Stimulated activated CD4-positive, alpha-beta T cell treated with anti-CD3 and anti-CD28 coated beads, Interleukin-1b, Interleukin-23, amount 100 ng/mL, for 48 hours (primary cell): ENCODE results near the gene WNT7A.

Experiments
- DNase-seq: peaks from one replicate; pipeline ENCODE4 v3.0.0-alpha.2; 2020

WNT7A gene

DNA sequence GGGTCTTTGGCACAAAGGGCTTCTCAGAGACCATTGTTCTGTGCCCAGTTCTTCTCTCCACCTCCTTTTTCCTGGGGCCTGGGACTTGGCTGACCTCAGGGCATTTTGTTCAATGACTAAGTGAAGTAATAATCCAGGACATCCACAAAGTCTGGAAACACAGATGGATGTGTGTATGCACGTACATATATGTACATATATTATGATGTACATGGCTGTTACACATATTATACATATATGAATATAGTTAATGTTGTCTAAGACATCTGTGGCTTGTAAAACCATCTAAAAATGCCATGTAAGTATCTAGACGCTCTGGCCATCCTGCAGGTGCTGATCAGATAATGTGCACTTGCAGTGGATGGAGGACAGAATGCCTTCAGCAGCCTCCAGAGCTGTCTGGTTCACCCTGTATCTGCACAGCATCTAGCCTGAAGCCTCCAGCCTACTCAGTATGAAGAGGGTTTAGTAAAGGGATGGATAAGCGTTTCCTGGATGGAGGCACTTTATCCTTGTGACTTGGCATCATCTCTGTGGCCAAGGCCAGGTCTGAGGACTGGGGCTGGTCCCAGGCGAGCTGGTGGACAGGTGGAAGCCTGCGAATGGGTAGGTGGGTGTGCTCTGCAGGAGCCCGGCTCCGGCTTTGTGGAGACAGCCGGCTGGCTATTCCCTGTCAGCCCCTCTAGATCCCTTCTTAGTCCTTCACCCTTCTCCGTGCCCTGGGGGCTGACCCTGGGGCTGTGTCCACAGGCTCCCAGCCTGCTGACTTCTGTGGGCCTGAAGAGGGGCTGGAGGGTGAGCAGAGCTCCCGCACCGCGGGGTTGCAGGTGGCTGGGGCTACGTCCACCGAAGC, 88.4 kb downstream of the WNT7A start:
- DNase-seq = no peak

DNA sequence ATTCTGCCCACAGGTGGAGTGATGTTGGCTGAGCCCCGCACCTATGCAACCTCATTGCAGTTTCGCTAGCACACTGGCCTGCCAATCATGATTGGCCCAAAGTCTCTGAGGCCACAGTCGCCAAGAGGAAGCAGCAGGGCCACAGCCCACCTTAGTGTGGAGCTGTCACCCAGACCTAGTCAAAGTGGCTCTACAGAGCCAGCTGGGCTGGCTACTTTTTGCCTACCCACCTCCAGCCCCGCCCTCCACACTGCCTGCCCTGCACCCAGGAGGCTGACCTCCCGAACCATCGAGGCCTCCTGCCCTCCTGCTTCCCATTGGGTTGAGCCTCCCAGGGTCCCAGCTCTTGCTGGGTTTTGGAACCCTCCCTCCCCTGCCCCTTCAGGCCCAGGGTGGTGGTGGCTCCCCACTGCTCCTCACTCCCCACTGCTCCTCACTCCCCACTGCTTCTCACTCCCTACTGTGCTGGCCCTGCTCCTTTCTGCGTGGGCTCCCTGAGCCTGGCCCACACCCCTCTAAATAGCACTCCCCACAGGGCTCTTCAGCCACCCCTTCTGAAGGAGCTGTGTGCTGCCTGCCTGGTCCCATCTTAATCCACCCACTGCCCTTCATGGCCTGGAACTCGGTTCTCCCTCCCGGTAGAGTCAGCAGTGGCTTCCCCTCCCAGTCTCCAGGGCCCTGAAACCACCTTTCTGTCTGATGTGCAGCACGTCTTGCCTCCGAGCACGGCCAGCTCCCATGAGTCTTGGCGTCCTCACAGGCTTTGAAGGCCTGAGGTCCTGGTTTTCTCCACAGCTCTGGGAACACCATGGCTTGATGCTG, 89.3 kb downstream of the WNT7A start:
- DNase-seq = no peak

DNA sequence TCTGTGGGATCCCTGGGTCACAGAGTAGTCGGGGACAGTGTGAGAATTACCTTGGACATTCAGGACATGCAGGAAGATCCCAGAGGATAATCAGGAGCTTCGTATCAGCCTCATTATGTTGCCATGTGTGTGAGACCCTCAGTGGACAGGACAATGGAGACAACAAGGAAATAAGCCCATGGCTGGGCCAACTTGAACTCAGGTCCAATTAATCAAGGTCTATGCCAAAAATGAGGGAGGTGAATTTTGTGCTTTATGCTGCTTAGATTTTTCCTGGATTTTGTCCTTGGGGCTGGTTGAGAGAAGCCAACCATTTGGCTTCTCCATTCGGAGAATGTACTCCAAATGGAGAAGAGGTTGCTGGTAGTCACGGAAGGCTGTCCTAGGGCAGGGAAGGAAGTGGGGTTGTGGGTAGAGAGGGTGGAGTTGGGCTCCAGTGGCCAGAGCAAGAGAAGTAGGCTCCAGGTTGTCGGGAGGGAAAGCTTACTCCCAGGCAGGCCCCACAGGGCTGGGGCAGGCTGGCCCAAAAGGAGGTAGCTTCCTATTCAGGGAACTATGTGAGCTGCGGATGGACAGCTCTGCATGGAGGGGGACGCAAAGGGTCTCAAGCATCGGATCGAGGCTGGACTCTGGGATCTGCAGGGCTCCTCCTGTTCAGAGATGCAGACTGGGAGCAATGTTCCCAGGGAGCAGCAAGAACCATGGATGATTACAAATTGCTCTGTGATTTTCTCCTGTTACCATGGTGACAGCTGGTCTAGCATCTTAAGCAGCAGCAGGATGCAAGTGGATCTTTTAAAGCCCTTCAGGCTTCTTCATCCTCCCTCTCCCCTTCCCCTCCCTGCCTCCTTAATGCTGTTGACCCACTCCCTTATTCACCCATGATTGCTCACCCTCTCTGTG, 91.1 kb downstream of the WNT7A start:
- no peak for DNase-seq

DNA sequence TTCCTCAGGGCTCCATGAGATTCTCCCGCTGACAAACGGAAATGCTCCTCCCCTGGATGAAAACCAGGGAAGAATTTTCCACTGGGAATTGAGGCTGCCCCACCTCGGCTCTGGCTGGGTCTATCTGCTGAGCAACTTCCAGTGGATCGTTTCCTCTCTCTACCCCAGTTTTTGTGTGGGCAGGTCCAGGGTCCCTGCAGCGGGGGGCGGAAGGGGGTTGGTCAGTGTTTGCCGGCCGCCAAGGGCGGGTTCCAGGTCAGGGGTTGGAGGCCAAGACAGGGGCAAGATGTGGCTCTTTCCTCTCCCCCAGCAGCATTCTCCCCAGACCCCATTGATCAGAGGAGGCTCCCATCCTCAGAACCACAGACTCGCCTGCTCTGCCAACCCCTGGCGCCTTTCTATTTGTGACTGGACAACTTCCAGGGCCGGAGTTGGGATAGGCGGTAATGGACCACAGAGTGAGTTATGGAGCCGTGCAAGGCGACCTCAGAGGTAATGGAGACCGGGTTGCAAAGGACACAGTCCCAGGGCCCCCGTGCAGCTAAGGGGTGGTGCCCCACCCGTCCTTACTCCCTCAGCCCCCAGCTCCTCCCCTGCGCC, 92.2 kb downstream of the WNT7A start:
- DNase-seq = no peak

DNA sequence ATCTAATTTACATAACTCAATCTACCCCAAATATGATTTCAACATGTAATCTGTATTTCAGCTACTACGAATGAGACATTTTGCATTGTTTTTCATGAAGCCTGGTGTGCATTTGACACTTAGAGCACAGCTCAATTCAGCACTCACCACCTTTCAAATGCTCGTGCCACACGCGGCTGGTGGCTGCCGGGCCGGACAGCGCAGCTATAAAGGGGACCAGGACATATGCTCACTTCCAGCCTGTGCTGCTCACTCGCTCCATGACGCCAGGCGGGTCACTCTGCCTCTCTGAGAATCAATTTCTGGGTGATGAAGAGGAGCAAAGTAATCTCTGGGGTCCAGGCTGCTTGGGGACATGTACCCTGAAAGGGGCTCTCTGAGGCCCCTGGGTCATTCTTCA, 93.1 kb downstream of the WNT7A start:
- DNase-seq = no peak

DNA sequence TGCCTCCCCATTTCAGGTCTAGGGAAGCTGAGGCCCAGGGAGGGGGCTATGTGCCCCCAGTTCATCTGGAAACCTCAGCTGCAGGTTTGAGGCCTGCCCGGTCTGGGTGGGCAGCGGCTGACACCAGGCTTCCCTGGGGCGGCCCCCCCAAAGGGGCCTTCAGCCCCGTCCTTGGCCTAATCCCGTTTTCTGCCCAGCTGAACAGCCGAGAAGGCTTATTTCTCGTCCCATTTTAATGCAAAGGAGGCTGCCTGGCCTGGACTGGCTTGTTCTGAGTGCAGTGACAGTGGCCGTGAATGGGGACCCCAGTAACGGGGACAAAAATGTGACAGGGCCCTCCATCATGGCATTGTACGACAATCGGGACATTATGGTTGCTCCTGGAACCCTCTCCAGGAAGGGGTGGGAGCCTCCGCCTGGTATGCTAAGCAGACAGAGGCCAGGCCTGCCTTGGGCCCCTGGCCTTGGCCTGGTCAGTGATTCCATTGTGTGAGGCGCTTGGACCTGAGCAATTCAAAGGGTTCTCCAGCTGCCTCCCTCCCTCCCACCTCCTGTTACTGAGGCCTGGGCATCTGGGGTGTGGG, 93.9 kb downstream of the WNT7A start:
- no peak for DNase-seq

DNA sequence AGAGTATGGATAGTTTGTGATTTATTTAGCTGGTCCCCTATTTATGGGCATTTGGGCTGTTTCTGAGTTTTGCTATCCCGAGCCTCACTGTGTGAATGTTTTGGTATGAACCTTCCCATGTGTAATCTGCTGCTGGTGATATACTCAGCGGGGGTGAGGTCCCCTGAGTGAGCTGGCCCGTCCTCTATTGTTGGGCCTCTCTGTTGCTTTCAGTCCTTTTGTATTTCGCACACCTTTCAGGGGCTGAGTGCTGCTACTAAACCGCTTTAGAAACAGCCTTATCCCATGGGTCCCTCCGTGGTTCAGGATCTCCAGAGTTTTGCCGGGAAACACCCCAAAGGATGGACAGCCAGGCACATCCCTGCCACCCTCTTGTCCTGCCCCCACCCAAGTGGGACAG, 94.5 kb downstream of the WNT7A start:
- DNase-seq = no peak

DNA sequence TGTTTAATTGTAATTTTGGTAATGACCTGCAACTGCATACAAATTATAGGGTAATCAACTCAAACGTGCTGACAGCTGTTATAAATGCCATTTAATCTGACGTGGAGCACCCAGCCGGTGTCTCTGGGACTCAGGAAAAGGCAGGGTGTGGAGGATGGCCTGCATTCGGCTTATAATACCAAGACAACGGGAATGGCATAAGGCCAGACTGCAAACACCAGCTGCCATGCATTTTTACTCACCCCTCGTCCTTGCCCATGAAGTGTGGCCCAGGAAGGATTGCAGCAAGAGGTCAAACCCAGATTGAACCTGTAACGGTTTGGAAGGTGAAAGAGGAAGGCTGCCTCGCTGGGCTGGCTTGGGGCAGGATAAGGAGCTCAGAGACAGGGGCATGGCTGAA, 96.4 kb downstream of the WNT7A start:
- no peak for DNase-seq

DNA sequence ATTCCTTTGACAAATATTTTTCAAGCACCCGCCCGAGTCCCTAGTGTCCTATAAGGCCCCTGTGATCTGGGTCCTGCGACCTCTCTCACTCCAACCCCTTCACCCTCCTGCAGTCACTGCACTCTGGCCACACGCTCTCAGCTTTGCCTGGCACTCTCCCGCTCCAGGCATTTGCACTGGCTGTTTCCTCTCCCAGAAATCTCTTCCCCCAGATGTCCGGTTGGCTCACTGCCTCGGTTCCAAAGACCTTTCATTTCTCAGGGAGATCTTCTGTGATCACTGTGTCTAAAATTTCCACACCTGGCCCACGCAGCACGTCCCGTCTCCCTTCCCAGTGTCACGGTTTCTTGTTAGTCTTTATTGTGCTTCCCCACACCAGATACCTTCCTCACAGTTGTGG, 97.4 kb downstream of the WNT7A start:
- no peak for DNase-seq

DNA sequence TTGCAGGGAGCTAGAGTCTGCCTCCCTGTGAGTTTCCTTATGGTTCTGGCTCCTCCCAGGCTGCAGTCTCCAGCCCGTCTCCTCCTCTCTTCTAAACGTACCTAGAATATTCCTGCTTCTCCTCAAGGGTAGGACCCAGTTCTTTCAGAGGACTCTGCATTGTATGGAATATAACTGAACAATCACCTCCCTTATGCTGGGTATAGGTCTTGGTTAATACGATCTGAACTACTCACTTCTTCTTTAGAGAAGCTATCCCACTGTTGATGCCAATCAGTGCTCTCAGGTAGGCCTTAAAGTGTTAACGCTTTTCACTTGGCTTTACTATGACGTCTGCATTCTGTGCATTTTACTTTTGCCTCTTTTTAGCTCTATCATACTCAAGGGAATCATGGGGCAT, 98.5 kb downstream of the WNT7A start:
- DNase-seq = no peak

DNA sequence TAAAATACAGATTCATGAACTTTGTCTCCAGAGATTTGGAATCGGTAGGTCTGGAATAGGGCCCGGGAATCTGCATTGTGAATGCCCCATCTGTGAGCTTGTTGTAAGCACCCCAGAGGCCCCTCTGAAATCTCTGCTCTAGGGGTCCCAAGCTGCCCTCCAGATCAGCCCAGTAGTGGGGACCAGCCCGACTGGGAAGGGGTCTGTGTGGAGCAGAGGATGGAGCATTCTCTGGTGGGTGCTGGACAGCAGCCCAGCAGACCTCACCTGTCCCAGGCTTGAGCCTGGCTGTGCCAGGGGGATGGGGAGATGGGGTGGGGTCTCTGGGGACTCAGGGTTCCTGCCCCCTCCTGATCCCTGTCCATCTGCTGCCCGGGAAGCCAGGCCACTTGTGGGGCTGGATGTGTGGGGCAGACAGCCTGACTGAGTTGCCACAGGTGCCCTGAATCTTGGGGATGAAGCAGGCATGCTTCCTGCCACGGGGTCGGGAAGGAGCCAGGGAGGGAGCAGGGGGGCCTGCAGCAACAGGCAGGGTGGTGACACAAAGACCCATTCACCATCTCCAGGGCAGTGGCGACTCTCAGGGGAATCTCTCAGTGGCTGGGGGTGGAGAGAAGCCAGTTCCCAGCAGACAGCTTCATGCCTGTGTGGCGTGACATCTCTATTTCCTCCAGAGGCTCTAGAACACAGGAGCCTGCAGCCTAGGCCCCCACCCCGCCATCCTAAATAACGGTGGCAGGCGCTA, 99.3 kb downstream of the WNT7A start:
- no peak for DNase-seq

DNA sequence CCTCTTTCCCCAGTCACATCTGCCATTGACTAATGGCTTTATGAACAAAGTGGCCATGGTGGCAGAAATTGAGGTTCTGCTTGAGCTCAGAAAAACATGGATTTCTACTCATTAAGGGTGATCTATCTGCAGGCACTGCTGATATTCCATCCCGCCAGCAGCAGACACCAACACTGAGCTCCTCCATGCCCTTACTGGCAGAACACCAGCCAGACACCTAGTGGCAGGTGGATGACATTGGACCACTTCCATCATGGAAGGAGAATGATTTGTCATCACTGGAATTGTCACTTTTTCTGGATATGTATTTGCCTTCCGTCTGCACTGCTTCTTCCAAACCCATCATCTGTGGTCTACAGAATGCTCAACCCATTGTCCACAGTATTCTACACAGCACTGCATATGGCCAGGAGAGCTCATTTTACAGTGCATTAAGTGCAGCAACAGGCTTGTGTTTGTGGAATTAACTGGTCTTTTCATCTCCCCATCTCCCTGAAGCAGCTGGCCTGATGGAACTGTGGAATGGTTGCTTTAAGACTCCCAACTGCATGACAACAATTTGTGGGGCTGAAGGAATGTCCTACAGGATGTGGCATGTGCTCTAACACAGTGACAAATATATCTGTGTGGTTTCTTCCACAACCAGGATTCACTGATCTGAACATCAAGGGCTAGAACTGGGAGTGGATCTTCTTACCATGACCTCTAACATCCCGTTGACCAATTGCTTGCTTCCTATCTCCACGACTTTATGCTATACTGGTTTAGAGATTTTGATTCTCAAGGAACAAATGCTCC, 103.4 kb downstream of the WNT7A start:
- no peak for DNase-seq

DNA sequence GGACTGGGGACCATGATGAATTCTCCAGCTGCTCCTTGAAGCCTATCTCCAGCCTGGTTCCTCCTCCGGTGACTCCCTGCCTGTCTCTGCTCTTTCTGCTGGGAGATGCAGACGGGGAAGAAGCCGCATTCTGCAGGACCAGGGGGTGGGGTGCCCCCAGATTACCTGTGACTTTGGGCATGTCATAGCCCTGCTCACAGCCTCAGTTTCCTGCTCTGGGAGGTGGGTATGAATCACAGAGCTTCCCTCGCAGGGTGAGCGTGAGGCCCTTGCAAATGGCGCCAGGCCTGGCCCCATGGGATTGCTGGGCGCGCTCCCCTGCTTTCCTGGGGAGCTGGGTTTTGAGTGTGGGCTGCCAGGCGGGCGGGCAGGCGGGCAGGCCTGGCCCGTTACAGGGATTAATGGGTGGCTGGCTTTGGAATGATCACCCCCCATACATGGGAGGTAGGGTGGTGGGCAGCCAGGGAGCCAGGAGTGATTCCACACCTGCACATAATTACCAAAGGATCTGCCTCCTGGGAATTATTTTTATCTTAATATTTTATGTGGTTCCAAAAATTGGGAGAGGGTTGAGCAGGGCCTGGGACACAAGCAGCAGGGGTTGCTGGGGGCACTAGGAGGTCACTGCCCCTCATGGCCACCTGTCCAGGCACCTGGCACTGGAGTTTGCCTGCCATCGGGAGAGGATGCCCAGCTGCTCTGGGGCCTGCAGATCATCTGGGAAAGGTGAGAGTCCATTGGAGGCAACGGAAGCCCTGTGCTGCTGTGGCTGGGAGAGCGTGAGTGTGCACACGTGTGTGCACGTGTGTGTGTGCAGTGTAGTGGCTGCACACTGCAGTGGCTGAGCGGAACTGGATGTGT, 106.8 kb downstream of the WNT7A start:
- no peak for DNase-seq

DNA sequence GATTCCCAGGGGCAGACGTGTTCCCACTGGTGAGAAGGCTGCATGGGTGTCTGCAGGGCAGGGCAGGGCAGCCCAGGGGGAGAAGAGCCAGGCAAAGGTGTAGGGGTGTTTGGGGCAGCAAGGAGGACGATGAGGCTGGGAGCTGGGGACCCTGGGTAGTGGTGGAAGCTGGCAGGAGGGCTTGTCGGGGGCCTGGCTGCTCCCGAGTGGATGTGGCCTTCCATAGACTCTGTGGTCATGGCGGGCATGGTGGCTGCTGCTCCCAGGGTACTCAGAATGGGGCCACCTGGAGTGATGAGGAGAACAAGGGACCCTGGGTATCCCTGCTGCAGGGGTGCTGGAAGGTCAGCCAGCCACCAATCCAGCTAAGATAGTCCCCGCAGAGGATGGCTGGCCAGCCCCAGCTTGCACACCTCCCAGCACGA, 107.5 kb downstream of the WNT7A start:
- no peak for DNase-seq

DNA sequence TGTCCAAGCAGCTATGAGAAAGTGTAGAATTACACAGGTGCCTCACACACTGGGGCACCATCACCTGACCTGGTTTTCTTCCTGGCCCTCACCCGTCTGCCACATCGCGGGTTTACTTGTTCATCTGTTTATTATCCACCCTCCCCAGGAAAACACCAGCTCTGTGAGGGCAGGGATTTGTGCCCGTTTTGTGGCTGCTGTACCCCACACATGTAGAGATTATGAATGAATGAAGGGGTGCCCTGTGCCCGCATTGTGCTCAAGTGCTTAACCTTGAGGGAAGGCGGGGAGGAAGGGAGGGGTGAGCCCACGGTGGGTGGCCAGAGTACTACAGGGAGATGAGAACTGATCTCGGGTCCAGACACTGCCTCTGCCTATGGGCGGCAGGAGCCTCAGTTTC, 108.4 kb downstream of the WNT7A start:
- DNase-seq = no peak

DNA sequence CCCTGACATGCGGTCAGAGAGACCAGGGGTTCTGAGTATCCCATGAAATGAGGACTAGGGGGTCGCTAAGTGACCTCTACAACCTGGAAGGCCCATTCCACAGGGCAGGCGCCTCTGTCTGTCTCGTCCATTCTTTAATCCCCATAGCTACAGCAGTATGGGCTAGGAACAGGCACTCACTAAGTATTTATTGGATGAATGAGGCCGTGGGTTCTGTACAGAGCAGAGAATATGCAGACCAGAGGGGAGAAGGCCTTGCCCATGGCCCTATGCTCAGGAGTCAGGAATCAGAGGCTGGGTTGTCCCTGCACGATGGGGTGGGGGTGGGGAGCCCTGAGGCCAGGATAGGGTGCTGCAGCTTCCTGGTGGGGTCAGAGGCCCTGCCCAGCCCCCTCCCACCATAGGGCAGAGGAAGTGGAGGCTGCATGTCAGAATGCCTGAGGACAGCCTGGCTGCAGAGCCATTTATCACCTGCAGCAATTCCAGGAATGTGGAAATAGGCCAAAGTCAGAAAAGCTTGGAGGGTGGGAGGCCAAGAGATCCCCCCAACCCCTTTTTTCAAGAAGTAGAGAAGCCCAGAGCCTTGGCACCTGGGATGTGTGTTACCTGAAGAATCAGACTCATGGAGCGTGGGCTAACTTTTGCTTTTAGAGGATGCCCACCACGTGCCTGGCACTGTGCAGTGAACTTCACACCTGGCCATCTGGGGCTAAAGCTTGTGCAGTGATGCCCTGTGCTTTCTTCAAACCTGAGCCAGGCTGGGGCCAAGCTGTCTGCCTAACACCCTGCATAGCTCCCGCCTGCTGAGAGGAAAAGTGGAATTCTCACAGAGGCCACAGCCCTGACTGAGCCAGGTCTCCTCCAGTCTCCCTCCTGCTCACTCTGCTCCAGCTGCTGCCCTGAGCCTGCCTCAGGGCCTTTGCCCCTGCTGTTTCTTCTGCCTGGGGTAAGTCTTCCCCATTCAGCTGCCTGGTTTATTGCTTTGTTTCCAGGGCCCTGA, 109.4 kb downstream of the WNT7A start:
- no peak for DNase-seq

DNA sequence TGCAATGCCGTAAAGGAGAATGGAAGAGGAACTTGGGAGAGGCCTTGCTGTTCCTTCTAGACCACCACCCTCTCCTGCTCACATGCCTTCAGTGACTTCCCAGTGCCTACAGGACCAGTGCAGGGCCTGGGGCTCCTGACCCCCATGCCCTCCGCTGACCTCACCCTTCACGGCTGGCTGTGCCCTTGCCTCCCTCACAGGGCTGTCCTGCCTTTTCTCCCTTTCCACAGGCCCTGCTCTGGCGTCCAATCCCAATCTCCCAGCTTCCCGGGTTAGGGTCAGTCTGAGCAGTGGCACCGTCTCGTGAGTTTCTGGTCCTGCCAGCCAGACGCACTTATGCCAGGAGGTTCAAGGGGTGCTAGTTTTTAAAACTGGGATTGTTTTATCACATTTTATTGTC, 110.4 kb downstream of the WNT7A start:
- DNase-seq = no peak

DNA sequence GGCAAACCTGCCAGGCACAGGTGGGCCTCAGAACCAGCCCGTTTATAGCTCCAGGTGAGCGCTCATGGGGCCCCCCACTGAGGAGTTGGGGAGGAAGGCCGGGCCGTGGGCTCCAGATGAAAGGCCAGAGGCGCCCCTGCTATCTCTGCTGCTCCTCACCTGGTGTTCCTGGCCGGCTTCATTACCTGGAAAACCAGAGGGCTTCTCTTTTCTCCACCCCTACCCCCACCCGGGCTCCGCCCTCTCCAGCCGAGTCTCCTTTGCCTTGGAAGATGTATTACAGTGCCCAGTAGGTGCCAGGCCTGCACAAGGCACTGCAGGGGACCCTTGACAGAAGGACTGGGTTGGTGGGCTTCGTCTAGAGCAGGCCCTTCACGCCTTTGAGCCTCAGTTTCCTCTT, 111.4 kb downstream of the WNT7A start:
- DNase-seq = no peak
